IPS-15b (cell line): Measurements from ENCODE around the gene UBE2H.
"Not testable (repeated sequence)": the region's sequence is repeated elsewhere in the genome, so short reads cannot be mapped to it uniquely, and the experiment has no call there.

ENCODE experiments used
- H3K27me3 ChIP-seq: one replicate; pipeline ENCODE4 v1.6.1; 2013; ENCODE audit warnings: low read length; ENCODE audit not compliant: control insufficient read depth, insufficient read depth
- H3K36me3 ChIP-seq: one replicate; pipeline ENCODE4 v1.6.1; 2013; ENCODE audit warnings: low read length; ENCODE audit not compliant: control insufficient read depth, insufficient read depth
- H3K4me1 ChIP-seq: one replicate; pipeline ENCODE4 v1.6.1; 2013; ENCODE audit warnings: mild to moderate bottlenecking, low read length; ENCODE audit not compliant: control insufficient read depth, insufficient read depth
- H3K4me3 ChIP-seq: one replicate; pipeline ENCODE4 v1.5.1; 2013; ENCODE audit warnings: low read depth, low read length
- H3K9ac ChIP-seq: one replicate; pipeline ENCODE4 v1.6.1; 2013; ENCODE audit warnings: low read depth, mild to moderate bottlenecking, low read length
- H3K9me3 ChIP-seq: one replicate; pipeline ENCODE4 v1.6.1; 2013; ENCODE audit warnings: mild to moderate bottlenecking, low read length; ENCODE audit not compliant: control insufficient read depth, insufficient read depth

Gene UBE2H

DNA sequence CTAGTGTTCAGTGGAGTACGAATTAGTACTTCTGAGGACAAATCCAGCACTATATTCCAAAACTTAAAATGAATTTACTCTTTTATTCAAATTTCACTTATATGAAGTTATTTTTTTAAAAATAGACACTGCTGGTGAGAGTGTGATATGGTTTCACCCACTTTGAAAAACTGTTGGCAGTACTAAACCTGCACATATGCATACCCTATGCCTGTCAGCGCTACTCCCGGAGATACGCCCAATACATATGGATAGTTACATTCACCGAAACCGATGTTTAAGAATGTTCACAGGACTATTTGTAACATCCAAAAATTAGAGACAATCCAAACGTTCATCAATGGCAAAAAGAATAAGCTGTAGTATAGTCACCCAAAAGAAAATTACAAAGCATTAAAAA lies 69.6 kb downstream of the UBE2H start:
- Histone ChIP-seq H3K9ac (no peak overlapping the region), H3K4me1 (peaks cover 22% of the 10 kb centered on the region)

DNA sequence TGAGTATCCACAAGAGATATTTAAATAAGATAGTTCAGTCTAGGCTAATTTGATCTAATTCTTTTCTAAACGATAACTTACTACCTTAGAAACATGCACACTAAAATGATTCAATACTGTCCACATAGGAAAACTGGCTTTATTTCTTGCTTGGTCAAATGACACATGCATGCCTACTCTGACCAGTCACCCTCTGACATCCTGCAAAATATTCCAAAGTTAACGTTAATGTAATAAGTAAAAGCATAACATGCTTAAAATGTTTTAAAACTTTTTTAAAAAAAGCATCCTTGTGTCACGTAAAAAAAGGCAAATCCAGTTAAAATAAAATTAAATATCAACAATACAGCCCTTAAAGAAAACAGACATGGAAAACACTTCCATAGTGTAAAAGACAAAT lies 70.2 kb downstream of the UBE2H start:
- no peaks in the 10 kb centered on the region for H3K36me3 ChIP-seq
- H3K9ac ChIP-seq, result no peak overlapping the region
- H3K9me3 ChIP-seq, result no peaks in the 10 kb centered on the region
- H3K27me3 ChIP-seq, result no peaks in the 10 kb centered on the region
- H3K4me3 ChIP-seq, result no peak overlapping the region
- H3K4me1 ChIP-seq, result peaks cover 22% of the 10 kb centered on the region

More for the DNA sequence above, 69.6 kb downstream of the UBE2H start:
- Histone ChIP-seq H3K27me3 (no peaks in the 10 kb centered on the region), H3K4me3 (no peak overlapping the region), H3K36me3 (no peaks in the 10 kb centered on the region), H3K9me3 (no peaks in the 10 kb centered on the region)

DNA sequence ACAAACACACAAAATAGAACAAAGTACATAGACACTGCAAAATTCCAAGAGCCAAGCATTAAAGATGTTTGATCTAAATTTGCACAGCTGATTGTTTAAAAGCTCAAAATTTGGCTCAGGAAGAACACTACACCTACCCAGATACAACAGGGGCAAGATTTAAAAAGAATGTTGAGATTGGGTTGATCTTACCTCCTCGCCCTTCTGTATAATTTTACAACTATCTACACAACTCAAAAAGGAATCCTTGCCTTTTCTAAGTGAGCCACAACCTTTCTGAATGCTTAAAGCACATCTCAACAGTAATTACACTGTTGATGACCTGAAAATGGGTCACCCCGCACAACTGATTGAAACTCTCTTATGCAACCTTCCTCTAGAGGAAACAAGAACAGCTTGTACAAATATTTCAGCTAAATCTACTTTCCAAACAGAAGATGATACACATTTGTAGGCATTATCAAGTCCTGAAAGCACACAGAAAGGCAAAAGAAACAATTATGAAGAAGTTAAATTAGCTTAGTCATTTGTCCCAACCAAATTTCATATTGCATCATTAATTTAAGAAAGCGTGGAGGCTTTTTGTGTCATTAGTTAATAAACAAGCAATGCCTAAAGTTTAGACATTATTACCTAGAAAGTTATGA lies 75.5 kb downstream of the UBE2H start:
- Histone ChIP-seq H3K9me3 (no peaks in the 10 kb centered on the region), H3K4me1 (peaks cover 25% of the 10 kb centered on the region), H3K27me3 (no peaks in the 10 kb centered on the region), H3K9ac (no peak overlapping the region), H3K4me3 (no peak overlapping the region), H3K36me3 (no peaks in the 10 kb centered on the region)

DNA sequence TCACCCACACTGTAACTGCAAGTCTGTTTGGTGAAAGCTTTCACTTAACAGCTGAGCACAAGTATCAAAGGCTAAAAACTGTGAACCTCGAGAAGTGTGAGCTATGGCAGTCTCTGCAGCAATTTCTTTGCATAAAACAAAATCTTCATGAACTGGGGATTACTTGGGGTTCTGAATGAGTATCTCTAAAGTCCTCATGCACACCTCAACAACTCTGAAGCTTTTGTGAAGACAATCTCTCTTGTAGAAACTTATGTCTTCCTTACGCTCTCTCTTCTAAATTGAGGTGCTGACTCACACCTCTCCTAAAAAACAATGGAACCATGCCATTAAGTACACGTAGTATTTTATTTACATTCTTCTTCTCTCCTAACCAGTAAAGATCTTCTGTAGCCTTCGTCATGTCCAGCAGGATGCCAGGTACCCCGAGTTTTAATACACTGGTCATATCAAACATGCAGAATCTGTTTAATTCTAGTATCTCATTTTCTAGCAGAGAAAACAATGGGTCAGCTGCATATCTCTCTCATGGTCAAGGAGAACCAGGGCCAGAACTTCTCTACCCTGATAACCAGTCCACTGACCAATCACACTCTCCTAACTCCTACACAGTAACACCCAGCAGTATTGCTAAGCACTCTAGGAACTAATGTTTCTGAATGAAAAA lies 76.9 kb downstream of the UBE2H start:
- Histone ChIP-seq H3K4me1 (peaks cover 19% of the 10 kb centered on the region), H3K4me3 (no peak overlapping the region), H3K9ac (no peak overlapping the region), H3K27me3 (no peaks in the 10 kb centered on the region), H3K9me3 (no peaks in the 10 kb centered on the region), H3K36me3 (no peaks in the 10 kb centered on the region)

DNA sequence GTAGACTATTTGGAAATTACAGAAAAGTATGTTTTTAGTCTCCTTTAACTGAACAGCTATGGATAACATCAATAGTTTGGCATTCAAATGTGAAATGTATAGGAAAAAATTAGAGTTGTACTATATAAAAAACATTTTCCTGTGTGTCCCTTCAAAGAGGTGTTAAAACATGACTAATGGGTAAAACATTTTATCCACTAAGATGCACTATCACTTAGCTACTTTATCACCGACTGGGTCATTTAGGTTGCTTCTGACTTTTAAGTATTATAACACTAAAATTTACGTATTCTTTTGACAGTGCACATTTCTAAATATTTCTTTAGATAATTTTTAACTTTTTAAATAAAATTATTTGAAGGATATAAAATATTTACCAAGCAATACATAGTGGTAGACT lies 77.6 kb downstream of the UBE2H start:
- no peaks in the 10 kb centered on the region for H3K27me3 ChIP-seq
- no peaks in the 10 kb centered on the region for H3K36me3 ChIP-seq
- no peak overlapping the region for H3K9ac ChIP-seq
- H3K4me1 ChIP-seq, result peaks cover 13% of the 10 kb centered on the region
- no peak overlapping the region for H3K4me3 ChIP-seq
- H3K9me3 ChIP-seq, result no peaks in the 10 kb centered on the region

DNA sequence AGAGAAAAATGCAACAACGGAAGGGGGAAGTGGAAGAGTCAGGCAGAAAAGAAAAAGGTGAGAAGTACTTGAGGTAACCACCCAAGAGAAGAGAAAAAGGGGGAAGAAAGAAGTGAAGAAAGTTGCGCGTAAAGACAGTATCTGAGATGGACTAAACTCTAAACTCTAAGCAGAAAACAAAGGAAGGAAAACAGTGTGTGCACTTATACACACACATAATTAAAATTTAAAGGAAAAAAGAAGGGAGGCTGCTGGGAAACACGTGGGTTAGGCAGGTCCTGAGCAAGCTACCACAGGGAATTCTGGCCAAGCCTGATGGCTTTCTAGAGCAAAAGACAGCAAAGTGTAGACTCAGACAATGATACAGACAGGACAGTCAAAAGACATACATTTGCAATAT lies 78.0 kb downstream of the UBE2H start:
- Histone ChIP-seq H3K4me1 (peaks cover 13% of the 10 kb centered on the region), H3K9me3 (no peaks in the 10 kb centered on the region), H3K36me3 (no peaks in the 10 kb centered on the region), H3K4me3 (no peak overlapping the region), H3K9ac (no peak overlapping the region), H3K27me3 (no peaks in the 10 kb centered on the region)

DNA sequence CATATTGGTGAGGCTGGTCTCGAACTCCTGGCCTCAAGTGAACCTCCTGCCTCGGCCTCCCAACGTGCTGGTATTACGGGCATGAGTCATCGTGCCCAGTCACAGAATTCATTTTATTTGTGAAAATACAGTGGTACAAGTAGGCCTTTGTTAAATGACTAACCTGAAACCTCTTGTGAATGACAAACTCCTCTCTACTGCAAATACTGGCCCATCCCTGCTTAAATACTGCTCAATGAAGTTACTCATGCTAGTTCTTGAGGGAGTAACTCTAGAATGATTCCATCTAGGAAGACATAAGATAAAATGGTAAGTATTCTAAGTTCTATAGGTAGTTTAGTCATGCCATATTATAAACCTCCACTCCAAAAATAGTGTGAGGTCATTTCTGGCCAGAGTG lies 80.7 kb downstream of the UBE2H start:
- no peaks in the 10 kb centered on the region for H3K36me3 ChIP-seq

DNA sequence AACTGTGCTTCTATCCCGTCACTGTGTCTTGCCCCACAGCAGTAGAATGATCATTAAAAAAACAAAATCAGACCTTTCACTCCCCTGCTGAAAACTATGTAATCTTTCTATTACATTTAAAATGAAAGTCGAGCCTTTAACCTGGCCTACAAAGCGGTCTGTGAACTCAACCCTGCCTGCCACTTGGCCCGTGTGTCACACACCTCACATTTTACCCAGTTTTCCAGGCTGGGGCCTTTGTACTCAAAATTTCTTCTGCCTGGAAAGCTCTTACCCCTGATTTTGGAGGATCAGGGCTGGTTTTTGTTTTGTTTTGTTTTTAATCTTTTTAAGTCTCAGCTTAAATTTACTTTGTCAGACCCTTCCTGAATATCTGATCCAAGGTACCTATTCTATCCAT lies 82.1 kb downstream of the UBE2H start:
- no peaks in the 10 kb centered on the region for H3K27me3 ChIP-seq
- no peak overlapping the region for H3K4me3 ChIP-seq
- no peaks in the 10 kb centered on the region for H3K9me3 ChIP-seq
- no peaks in the 10 kb centered on the region for H3K4me1 ChIP-seq
- no peak overlapping the region for H3K9ac ChIP-seq
- no peaks in the 10 kb centered on the region for H3K36me3 ChIP-seq

More for the DNA sequence above, 80.7 kb downstream of the UBE2H start:
- Histone ChIP-seq H3K9ac (no peak overlapping the region), H3K4me3 (no peak overlapping the region), H3K27me3 (no peaks in the 10 kb centered on the region), H3K9me3 (no peaks in the 10 kb centered on the region), H3K4me1 (peaks cover 4% of the 10 kb centered on the region)

DNA sequence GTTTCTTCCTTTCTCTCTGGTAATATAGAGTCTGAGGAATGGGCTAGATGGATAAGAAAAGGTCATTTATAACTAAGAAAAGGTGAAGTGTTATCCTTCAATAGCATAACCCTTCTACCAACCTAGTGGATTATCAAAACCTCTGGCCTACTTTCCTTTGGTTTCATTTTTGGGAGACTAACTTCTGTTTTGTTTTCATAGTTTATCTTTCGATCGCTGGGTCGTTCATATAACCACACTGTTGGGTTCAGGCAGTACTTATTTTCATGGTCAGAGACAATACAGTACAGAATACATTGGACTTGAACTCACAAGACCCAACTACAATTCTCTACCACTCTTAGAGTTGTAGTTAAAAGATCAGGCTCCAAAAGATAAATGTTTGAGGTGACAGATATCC lies 86.5 kb downstream of the UBE2H start:
- no peak overlapping the region for H3K4me3 ChIP-seq
- peaks cover 12% of the 10 kb centered on the region for H3K4me1 ChIP-seq
- H3K36me3 ChIP-seq, result no peaks in the 10 kb centered on the region
- no peaks in the 10 kb centered on the region for H3K27me3 ChIP-seq
- H3K9me3 ChIP-seq, result no peaks in the 10 kb centered on the region
- no peak overlapping the region for H3K9ac ChIP-seq

DNA sequence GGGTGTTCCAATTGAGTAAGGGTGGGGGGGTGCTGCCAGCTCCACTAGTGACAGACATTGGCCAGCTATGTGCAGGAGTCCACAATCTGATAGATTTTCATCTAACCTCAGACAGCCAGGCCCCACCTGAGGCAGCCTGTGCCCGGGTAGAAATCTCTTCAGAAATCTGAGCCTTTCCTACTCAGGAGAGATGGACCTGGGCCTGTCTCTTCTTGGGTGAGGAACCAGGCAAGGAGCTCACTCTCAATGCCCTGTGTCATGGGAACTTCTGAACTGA lies 86.9 kb downstream of the UBE2H start:
- H3K27me3 ChIP-seq, result no peaks in the 10 kb centered on the region
- H3K4me3 ChIP-seq, result no peak overlapping the region
- no peaks in the 10 kb centered on the region for H3K9me3 ChIP-seq
- H3K36me3 ChIP-seq, result no peaks in the 10 kb centered on the region
- H3K4me1 ChIP-seq, result peaks cover 12% of the 10 kb centered on the region
- H3K9ac ChIP-seq, result no peak overlapping the region

DNA sequence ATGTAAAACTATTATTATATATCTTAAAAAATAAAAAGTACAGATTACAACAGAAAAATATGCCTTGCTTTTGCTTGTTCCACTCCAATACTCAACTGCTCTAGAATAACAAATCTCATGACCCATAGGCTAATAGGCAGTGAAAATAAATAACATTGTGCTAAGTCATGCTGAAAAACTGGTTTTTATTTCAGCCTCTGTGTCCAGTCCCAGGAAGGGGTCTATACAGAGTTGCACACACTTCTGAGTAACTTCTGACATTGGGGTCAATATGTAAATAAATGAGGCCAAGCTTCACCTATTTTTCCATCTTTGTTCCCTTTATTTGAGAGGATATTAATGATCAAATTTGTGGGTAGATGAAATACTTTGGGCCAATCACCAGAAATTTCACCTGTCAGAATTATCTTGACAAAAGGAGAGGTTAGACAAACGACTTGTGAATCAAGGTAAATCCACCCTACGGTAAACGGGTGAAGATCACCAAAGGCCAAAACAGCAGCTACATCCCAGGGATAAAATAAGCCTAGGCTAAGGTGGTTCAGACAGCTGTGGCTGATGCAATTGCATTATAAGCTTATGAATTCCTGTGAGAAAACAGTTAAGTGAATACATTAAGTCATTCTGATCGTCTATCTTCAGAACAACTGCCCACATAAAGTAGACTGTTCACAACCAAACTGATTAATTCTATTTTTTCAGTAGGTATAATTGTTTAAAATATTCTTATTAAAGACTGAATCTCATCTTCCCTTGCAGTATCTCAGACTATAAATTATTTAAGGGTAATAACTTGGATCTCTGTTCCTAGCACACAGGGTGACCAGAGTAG lies 87.5 kb downstream of the UBE2H start:
- no peaks in the 10 kb centered on the region for H3K9me3 ChIP-seq
- no peaks in the 10 kb centered on the region for H3K27me3 ChIP-seq
- H3K4me3 ChIP-seq, result no peak overlapping the region
- peaks cover 12% of the 10 kb centered on the region for H3K4me1 ChIP-seq
- H3K36me3 ChIP-seq, result no peaks in the 10 kb centered on the region
- H3K9ac ChIP-seq, result no peak overlapping the region

DNA sequence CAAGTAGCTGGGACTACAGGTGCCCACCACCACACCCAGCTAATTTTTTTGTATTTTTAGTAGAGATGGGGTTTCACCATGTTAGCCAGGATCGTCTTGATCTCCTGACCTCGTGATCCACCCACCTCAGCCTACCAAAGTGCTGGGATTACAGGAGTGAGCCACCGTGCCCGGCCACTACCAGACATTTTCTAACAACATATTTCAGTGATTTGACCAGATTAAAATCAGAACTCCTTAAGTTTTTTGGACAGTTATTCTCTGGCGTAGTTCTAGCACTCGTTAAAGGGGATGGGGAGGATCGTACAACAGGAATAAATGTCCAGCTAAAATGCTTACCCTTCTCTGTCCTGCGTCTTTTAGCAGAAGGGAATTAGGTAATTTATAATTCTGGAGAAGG lies 88.1 kb downstream of the UBE2H start:
- not testable (repeated sequence) for H3K9me3 ChIP-seq, H3K9ac ChIP-seq, H3K27me3 ChIP-seq, H3K36me3 ChIP-seq, H3K4me3 ChIP-seq
- peaks cover 12% of the 10 kb centered on the region for H3K4me1 ChIP-seq
